Measurements from ENCODE around the gene LCORL. TPM values are rescaled to one million over a fixed set of nuclear protein-coding genes. Genes with fewer than 3 reads are reported as not detected.

Gene LCORL
- total RNA-seq, 1 experiment from 2014 or later = 11.3 TPM

- no peak overlapping the region for H3K27ac Mint-ChIP-seq (ENCODE audit: unreplicated experiment)
- TF ChIP-seq, protein P1, sequence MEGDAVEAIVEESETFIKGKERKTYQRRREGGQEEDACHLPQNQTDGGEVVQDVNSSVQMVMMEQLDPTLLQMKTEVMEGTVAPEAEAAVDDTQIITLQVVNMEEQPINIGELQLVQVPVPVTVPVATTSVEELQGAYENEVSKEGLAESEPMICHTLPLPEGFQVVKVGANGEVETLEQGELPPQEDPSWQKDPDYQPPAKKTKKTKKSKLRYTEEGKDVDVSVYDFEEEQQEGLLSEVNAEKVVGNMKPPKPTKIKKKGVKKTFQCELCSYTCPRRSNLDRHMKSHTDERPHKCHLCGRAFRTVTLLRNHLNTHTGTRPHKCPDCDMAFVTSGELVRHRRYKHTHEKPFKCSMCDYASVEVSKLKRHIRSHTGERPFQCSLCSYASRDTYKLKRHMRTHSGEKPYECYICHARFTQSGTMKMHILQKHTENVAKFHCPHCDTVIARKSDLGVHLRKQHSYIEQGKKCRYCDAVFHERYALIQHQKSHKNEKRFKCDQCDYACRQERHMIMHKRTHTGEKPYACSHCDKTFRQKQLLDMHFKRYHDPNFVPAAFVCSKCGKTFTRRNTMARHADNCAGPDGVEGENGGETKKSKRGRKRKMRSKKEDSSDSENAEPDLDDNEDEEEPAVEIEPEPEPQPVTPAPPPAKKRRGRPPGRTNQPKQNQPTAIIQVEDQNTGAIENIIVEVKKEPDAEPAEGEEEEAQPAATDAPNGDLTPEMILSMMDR (IDR thresholded peaks at IDR 0.05; ENCODE audit: insufficient read depth in 1 of 2, low read depth in 1 of 2, low read length in 1 of 2, severe bottlenecking in 1 of 2, unreplicated experiment in 1 of 2) = no peak
- no peak for DNase-seq
- no peak overlapping the region for H3K4me3 Mint-ChIP-seq (ENCODE audit: unreplicated experiment)
- ChIA-PET CTCF (no interaction called here), POLR2A (no interaction called here)
- Histone ChIP-seq H3K4me3 (ENCODE audit: low read depth, low read length) (no peak overlapping the region), H3K27me3 (replicated peaks; ENCODE audit: control insufficient read depth, insufficient read depth, low read length) (no peaks in the 10 kb centered on the region), H3K36me3 (ENCODE audit: control insufficient read depth, insufficient read depth, low read length) (no peaks in the 10 kb centered on the region), H3K9me3 (no peaks in the 10 kb centered on the region), H3K4me1 (peaks cover 5% of the 10 kb centered on the region)
- intact Hi-C loops (cut with micrococcal nuclease; ENCODE audit: unreplicated experiment) = no loop called here
- no peaks in the 10 kb centered on the region for H3K36me3 Mint-ChIP-seq (ENCODE audit: insufficient read depth, unreplicated experiment)
- no TSS peak for BruUV-seq (replicated peaks)
- no peaks in the 10 kb centered on the region for H3K9me3 Mint-ChIP-seq (ENCODE audit: unreplicated experiment)
- no peaks in the 10 kb centered on the region for H3K4me1 Mint-ChIP-seq (ENCODE audit: low read depth, unreplicated experiment)
- peaks cover 2% of the 10 kb centered on the region for H3K27me3 Mint-ChIP-seq (ENCODE audit: insufficient read depth, unreplicated experiment)
Measured at GRCh38 chr4:18049446-18049845, 27.9 kb upstream of the LCORL start.

GRCh38 chr4:18042754-18043153 lies 21.2 kb upstream of the LCORL start:
- no TSS peak for BruUV-seq (replicated peaks)
- Mint-ChIP-seq H3K36me3 (ENCODE audit: insufficient read depth, unreplicated experiment) (no peaks in the 10 kb centered on the region), H3K27me3 (ENCODE audit: insufficient read depth, unreplicated experiment) (no peaks in the 10 kb centered on the region), H3K9me3 (ENCODE audit: unreplicated experiment) (no peaks in the 10 kb centered on the region), H3K4me1 (ENCODE audit: low read depth, unreplicated experiment) (peaks cover 10% of the 10 kb centered on the region), H3K4me3 (ENCODE audit: unreplicated experiment) (no peak overlapping the region), H3K27ac (ENCODE audit: unreplicated experiment) (no peak overlapping the region)
- Histone ChIP-seq H3K4me3 (ENCODE audit: low read depth, low read length) (no peak overlapping the region), H3K27me3 (replicated peaks; ENCODE audit: control insufficient read depth, insufficient read depth, low read length) (no peaks in the 10 kb centered on the region), H3K9me3 (no peaks in the 10 kb centered on the region), H3K4me1 (peaks cover 9% of the 10 kb centered on the region; the same call in 1 of the 2 replicates), H3K36me3 (ENCODE audit: control insufficient read depth, insufficient read depth, low read length) (no peaks in the 10 kb centered on the region)
- DNase-seq = peak in 1 of 2 experiments; percentile 4
- ChIA-PET CTCF (interaction anchor here (0.9 kb wide), 1 partner anchor 11 kb away, joined by 3 read pairs; no protein-coding TSS in a partner anchor), POLR2A (no interaction called here)
- intact Hi-C loops (cut with micrococcal nuclease; ENCODE audit: unreplicated experiment) = no loop called here
- TF ChIP-seq, protein P1 (IDR thresholded peaks at IDR 0.05; ENCODE audit: insufficient read depth in 1 of 2, low read depth in 1 of 2, low read length in 1 of 2, severe bottlenecking in 1 of 2, unreplicated experiment in 1 of 2) = peak in 1 of 2 experiments; percentile 18

- no peak for DNase-seq
- Mint-ChIP-seq H3K27ac (ENCODE audit: unreplicated experiment) (no peak overlapping the region), H3K9me3 (ENCODE audit: unreplicated experiment) (no peaks in the 10 kb centered on the region), H3K36me3 (ENCODE audit: insufficient read depth, unreplicated experiment) (no peaks in the 10 kb centered on the region), H3K4me3 (ENCODE audit: unreplicated experiment) (no peak overlapping the region), H3K27me3 (ENCODE audit: insufficient read depth, unreplicated experiment) (no peaks in the 10 kb centered on the region), H3K4me1 (ENCODE audit: low read depth, unreplicated experiment) (peaks cover 10% of the 10 kb centered on the region)
- BruUV-seq (replicated peaks) = no TSS peak
- POLR2A ChIA-PET = no interaction called here
- CTCF ChIA-PET = no interaction called here
- no peaks in the 10 kb centered on the region for H3K27me3 ChIP-seq (replicated peaks; ENCODE audit: control insufficient read depth, insufficient read depth, low read length)
- intact Hi-C loops (cut with micrococcal nuclease; ENCODE audit: unreplicated experiment) = no loop called here
- peaks cover 9% of the 10 kb centered on the region; the same call in 1 of the 2 replicates for H3K4me1 ChIP-seq
- H3K4me3 ChIP-seq (ENCODE audit: low read depth, low read length) = no peak overlapping the region
- no peaks in the 10 kb centered on the region for H3K9me3 ChIP-seq
- H3K36me3 ChIP-seq (ENCODE audit: control insufficient read depth, insufficient read depth, low read length) = no peaks in the 10 kb centered on the region
- TF ChIP-seq, protein P1 (IDR thresholded peaks at IDR 0.05; ENCODE audit: insufficient read depth in 1 of 2, low read depth in 1 of 2, low read length in 1 of 2, severe bottlenecking in 1 of 2, unreplicated experiment in 1 of 2) = no peak
Measured at GRCh38 chr4:18042012-18042411, 20.5 kb upstream of the LCORL start.
